Suprapubic skin (tissue), 3 donors: ENCODE data around the gene PTPRD.

ENCODE experiments used
- CTCF ChIP-seq, 2 donors: fragments of 200-600 bp in 1 of 2; fragments of 450-650 bp in 1 of 2; sonication (generic) in 1 of 2; IDR thresholded peaks; one replicate each; pipeline ENCODE4 v1.5.1; 2016 to 2019; ENCODE audit warnings: antibody characterized with exemption in 2 of 2, mild to moderate bottlenecking in 1 of 2, moderate library complexity in 1 of 2
- POLR2A ChIP-seq, 2 donors: fragments of 450-650 bp; IDR thresholded peaks; one replicate each; pipeline ENCODE4 v1.6.1; 2017; ENCODE audit warnings: antibody characterized with exemption in 2 of 2, mild to moderate bottlenecking in 2 of 2, moderate library complexity in 2 of 2

DNA sequence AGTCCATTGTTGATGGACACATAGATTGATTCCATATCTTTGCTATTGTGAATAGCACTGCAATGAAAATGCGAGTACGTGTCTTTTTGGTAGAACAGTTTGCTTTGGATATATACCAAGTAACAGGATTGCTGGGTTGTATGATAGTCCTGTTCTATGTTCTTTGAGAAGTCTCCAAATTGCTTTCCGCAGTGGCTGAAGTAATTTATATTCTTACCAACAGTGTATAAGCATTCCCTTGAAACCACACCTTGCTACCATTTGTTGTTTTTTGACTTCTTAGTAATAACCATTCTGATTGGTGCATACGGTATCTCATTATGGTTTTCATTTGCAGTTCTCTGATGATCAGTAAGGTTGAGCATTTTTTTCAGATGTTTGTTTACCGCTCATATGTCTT lies 792.9 kb downstream of the PTPRD start:
- no peak for TF ChIP-seq POLR2A (IDR thresholded peaks at IDR 0.05)
- no peak for TF ChIP-seq CTCF (IDR thresholded peaks at IDR 0.05)
